GM12878 (cell line): ENCODE measurements around the gene ENSA. TPM values are rescaled to one million over a fixed set of nuclear protein-coding genes. Genes with fewer than 3 reads are reported as not detected.

Source experiments
- ATAC-seq: fragments of 200-7000 bp; cut with Tn5 transposase; 3 replicates; pipeline ENCODE4 v1.9.1; 2020; ENCODE audit warnings: mild to moderate bottlenecking, moderate library complexity
- BruUV-seq: library from RNA; stranded (reverse); fragments of 400-500 nt; replicated peaks from 2 replicates; lab custom pipeline; 2021; lab: Mats Ljungman, UMichigan
- CTCF ChIA-PET: fragments of 300-600 bp; sonication (Branson Sonifier 250); formaldehyde crosslinking; extraction: SDS; loops from one replicate; lab custom pipeline; 2021; ENCODE audit warnings: inconsistent platforms; lab: Yijun Ruan, JAX
- POLR2A ChIA-PET: fragments of 350-600 bp; formaldehyde crosslinking; extraction: SDS; loops from one replicate; lab custom pipeline; 2021; ENCODE audit warnings: inconsistent platforms; lab: Charles Lee
- RAD21 ChIA-PET: fragments of 300-600 bp; sonication (Branson Sonifier 250); formaldehyde crosslinking; loops from one replicate; lab custom pipeline; 2023; ENCODE audit warnings: antibody characterized with exemption; ENCODE audit not compliant: unreplicated experiment; lab: Charles Lee
- SMC1A ChIA-PET: fragments of 300-600 bp; sonication (Branson Sonifier 250); formaldehyde crosslinking; loops from one replicate; lab custom pipeline; 2023; ENCODE audit not compliant: unreplicated experiment, uncharacterized antibody; lab: Charles Lee
- DNase-seq: peaks from one replicate; pipeline ENCODE4 v3.0.0-alpha.2; 2011; ENCODE audit warnings: low read depth, low spot score
- FAIRE-seq: peaks from 3 replicates; lab custom pipeline; 2011; peaks lifted over from hg19 to GRCh38; lab: Jason Lieb, UNC
- H2AFZ ChIP-seq: 2 replicates; pipeline ENCODE4 v1.6.0; 2011; ENCODE audit warnings: low read depth, low read length, control low read depth; ENCODE audit not compliant: control insufficient read depth
- H3K27ac ChIP-seq: 2 replicates; pipeline ENCODE4 v1.5.1; 2011; ENCODE audit warnings: control low read depth; ENCODE audit not compliant: control insufficient read depth, insufficient read depth
- H3K27me3 ChIP-seq, 2 experiments: replicated peaks in 1 of 2; 2 replicates each; pipeline versions ENCODE4 v1.6.0 to v1.6.1; 2011; ENCODE audit warnings: low read length in 1 of 2; ENCODE audit not compliant: control insufficient read depth in 2 of 2, insufficient read depth in 2 of 2
- H3K36me3 ChIP-seq, 2 experiments: 2 replicates each; pipeline ENCODE4 v1.5.1; 2011; ENCODE audit warnings: low read length in 1 of 2; ENCODE audit not compliant: control insufficient read depth in 2 of 2, insufficient read depth in 2 of 2
- H3K4me1 ChIP-seq: 2 replicates; pipeline ENCODE4 v1.6.1; 2011; ENCODE audit warnings: mild to moderate bottlenecking, low read length, moderate library complexity, mixed read lengths; ENCODE audit not compliant: control insufficient read depth, insufficient read depth
- H3K4me2 ChIP-seq: 2 replicates; pipeline ENCODE4 v1.6.0; 2011; ENCODE audit warnings: control low read depth; ENCODE audit not compliant: control insufficient read depth, insufficient read depth
- H3K4me3 ChIP-seq: fragments of 200-600 bp; sonication (generic); 2 replicates; pipeline ENCODE4 v1.5.1; 2016
- H3K79me2 ChIP-seq: 2 replicates; pipeline ENCODE4 v1.6.0; 2011; ENCODE audit warnings: low read length; ENCODE audit not compliant: control insufficient read depth, insufficient read depth
- H3K9ac ChIP-seq: 2 replicates; pipeline ENCODE4 v1.8.0; 2011; ENCODE audit warnings: low read length, control low read depth, mixed read lengths; ENCODE audit not compliant: control insufficient read depth, insufficient read depth
- H3K9me3 ChIP-seq: replicated peaks from 3 replicates; pipeline ENCODE4 v1.5.1; 2011; ENCODE audit warnings: mild to moderate bottlenecking, low read length; ENCODE audit not compliant: control insufficient read depth, insufficient read depth
- H4K20me1 ChIP-seq: 2 replicates; pipeline ENCODE4 v1.6.0; 2011; ENCODE audit not compliant: control insufficient read depth, insufficient read depth
- HDGF ChIP-seq: fragments of 450-650 bp; IDR thresholded peaks from 2 replicates; pipeline ENCODE4 v1.6.1; 2016; ENCODE audit warnings: antibody characterized with exemption
- POLR2A ChIP-seq: IDR thresholded peaks from 2 replicates; pipeline ENCODE4 v1.6.1; 2011; ENCODE audit warnings: low read depth, mild to moderate bottlenecking, low read length
- RAD21 ChIP-seq: IDR thresholded peaks from 2 replicates; pipeline ENCODE4 v1.6.1; 2011; ENCODE audit warnings: mild to moderate bottlenecking, low read depth, low read length, moderate library complexity; ENCODE audit not compliant: insufficient read depth
- TCF12 ChIP-seq: IDR thresholded peaks from 2 replicates; pipeline ENCODE4 v1.6.1; 2011; ENCODE audit warnings: low read depth, mild to moderate bottlenecking, low read length
- WGBS: methylation state at CpG from one replicate; pipeline ENCODE4 v1.1.6; 2016; ENCODE audit warnings: low lambda C conversion rate; ENCODE audit not compliant: insufficient replicate concordance, insufficient coverage; ENCODE audit errors: missing lambda C conversion rate; 5-methylcytosine and 5-hydroxymethylcytosine counted together
- in situ Hi-C: fragments of 300-500 bp; cut with MboI; formaldehyde crosslinking; loops from 9 replicates; pipeline ENCODE4 v1.14.3; 2018; ENCODE audit warnings: mixed read lengths
- intact Hi-C: fragments of 100-400 bp; cut with micrococcal nuclease; formaldehyde crosslinking; loops from one replicate; pipeline ENCODE4 v1.14.2; 2022; ENCODE audit not compliant: unreplicated experiment
- polyA plus RNA-seq, 11 experiments: library from polyadenylated mRNA; depleted of rRNA in 4 of 11; unstranded in 6 of 11; stranded (reverse) in 5 of 11; fragments of >200 nt; fragmentation: Nextera tagmentation in 4 of 11; fragmentation: Illumina TruSeq in 1 of 11; extraction: Ambion mirVana in 4 of 11; extraction: Trizol in 1 of 11; gene quantifications; 1 replicate in 1 of 11; 2 replicates in 10 of 11; pipeline versions ENCODE4 v1.2.1 to v1.2.3, GENCODE V29; 2011 to 2016; ENCODE audit warnings: inconsistent platforms in 2 of 11, missing spikeins in 2 of 11, low read depth in 1 of 11
- total RNA-seq, 4 experiments: library from RNA; depleted of rRNA in 3 of 4; stranded (reverse); fragments of >200 nt in 3 of 4; fragmentation: Illumina TruSeq in 1 of 4; extraction: Trizol in 1 of 4; gene quantifications; 2 replicates each; pipeline versions ENCODE4 v1.2.1 to v1.2.3, GENCODE V29; 2013 to 2021

Gene ENSA
- total and polyA plus RNA-seq, 10 of the 15 experiments (the other 5 are each of a cell fraction or from before 2014, with no cell fraction given): 56.1 to 605 (median 143) TPM

DNA sequence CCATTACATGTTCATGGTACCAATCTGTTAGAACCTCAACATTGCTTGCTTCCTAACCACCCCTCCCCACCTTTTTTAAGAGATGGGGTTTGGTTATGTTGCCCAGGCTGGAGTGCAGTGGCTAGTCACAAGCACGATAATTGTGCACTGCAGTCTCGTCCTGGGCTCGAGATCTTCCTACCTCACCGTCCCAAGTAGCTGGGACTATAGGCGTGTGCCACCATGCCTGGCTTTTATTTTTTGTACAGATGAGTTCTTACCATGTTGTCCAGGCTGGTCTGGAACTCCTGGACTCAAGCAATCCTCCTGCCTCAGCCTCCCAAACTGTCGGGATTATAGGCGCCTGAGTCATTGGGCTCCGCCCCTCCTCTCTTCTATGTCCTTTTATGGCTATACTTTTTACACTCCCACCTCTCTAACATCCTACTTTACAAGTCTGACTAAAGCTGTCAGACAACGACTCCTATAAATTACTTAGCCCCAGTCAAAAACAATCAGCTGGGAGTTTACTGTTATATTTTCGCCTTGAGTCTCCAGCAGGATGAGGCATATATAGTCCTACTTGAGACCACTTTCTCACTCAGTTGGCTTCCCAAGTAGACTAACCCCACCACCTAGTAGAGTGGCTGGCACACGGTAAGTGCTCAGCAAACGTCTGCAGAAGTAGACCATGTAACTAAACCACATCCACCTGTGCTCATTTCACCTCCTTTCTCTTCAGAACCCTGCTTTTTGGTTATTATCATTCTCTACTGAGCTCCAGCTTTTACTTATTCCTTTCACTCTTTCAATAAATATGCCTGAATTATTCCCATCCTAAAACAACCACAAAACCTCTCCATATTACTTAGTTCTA is 13.8 kb downstream of the ENSA start:
- ATAC-seq: no peak
- Histone ChIP-seq H3K4me2 (no peak overlapping the region), H3K4me3 (no peak overlapping the region), H3K27me3 (no peaks in the 10 kb centered on the region), H4K20me1 (no peaks in the 10 kb centered on the region), H3K4me1 (peaks cover 40% of the 10 kb centered on the region), H3K9me3 (no peaks in the 10 kb centered on the region), H3K9ac (no peak overlapping the region), H3K79me2 (peaks cover 1% of the 10 kb centered on the region), H3K27ac (no peak overlapping the region), H2AFZ (no peak overlapping the region), H3K36me3 (peaks cover 2 to 21% of the 10 kb centered on the region in 2 experiments)
- 80% methylated on average over 12 of the region's 12 CpGs for WGBS
- BruUV-seq: no TSS peak
- 0 out of 2 replicates have a peak, but pooled peaks have one; percentile 21 for TF ChIP-seq POLR2A
- no peak for TF ChIP-seq TCF12
- no peak for TF ChIP-seq HDGF
- no peak for TF ChIP-seq RAD21
- DNase-seq: no peak
- ChIA-PET CTCF (interaction anchor here (0.8 to 14.0 kb wide), 3 partner anchors 36 to 307 kb away, joined by 3 to 390 read pairs (median 3); partner anchors contain the start of gene MCL1), RAD21 (interaction anchor here (1.2 to 7.0 kb wide), 2 partner anchors 36 to 54 kb away, joined by 5 to 81 read pairs; partner anchors contain the start of gene MCL1), POLR2A (interaction anchor here (1.1 to 7.3 kb wide), 6 partner anchors 14 to 51 kb away, joined by 3 to 95 read pairs (median 4); partner anchors contain the start of genes ENSA and MCL1), SMC1A (interaction anchor here (0.6 to 18.8 kb wide), 6 partner anchors 13 to 248 kb away, joined by 3 to 367 read pairs (median 3); partner anchors contain the start of genes ENSA and MCL1)
- intact Hi-C loops (no loop called here), in situ Hi-C loops (no loop called here)
- no peak for FAIRE-seq
